Measurements from ENCODE around the gene RELN.

- no peak for TF ChIP-seq POLR2A (IDR thresholded peaks at IDR 0.05)
- no peak for TF ChIP-seq CTCF (IDR thresholded peaks at IDR 0.05)
- TF ChIP-seq POLR2AphosphoS5 (IDR thresholded peaks at IDR 0.05), result no peak
Observed at GRCh38 chr7:103577059-103577458, 412.4 kb downstream of the RELN start.
